NCI-H2196 treated with DMSO at 0.1 percent for 48 hours (cell line): ENCODE results near the gene MRPL23.

Experiments used
- DNase-seq: peaks from one replicate; lab custom pipeline; 2025; ENCODE audit not compliant: unreplicated experiment; lab: John Stamatoyannopoulos, UW

MRPL23 gene

DNA sequence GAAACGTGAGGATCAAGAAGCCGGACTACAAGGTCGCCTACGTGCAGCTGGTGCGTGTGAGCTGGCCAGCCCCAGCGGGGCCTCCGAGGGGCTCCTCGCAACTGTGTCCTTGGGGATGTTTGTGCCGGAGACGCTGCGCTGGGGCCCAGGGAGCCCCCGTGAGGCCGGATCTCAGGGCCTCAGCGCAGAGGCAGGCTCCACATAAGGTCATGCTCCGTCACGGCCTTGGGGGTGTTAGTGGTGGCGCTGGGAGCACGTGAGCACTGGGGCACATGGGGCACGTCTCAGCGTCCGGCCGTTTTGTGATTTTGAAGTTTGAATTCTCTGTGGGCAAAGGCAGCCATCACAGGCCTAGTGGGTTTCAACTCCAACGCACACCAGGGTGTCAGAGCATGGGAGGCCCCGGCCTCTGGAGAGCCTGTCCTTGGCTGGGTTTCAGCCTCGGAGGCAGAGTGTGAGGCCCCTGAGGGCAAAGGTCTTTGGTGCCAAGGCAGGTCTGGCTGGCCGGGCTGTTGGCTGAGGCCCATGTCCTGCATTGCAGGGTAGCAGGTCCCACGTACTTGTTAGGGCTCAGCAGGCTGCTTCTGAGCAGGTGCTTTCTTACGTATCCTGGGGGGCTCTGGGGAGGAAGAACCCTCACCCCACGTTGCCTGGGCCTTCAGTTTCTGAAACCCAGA, 5.8 kb downstream of the MRPL23 start:
- DNase-seq, result no peak

DNA sequence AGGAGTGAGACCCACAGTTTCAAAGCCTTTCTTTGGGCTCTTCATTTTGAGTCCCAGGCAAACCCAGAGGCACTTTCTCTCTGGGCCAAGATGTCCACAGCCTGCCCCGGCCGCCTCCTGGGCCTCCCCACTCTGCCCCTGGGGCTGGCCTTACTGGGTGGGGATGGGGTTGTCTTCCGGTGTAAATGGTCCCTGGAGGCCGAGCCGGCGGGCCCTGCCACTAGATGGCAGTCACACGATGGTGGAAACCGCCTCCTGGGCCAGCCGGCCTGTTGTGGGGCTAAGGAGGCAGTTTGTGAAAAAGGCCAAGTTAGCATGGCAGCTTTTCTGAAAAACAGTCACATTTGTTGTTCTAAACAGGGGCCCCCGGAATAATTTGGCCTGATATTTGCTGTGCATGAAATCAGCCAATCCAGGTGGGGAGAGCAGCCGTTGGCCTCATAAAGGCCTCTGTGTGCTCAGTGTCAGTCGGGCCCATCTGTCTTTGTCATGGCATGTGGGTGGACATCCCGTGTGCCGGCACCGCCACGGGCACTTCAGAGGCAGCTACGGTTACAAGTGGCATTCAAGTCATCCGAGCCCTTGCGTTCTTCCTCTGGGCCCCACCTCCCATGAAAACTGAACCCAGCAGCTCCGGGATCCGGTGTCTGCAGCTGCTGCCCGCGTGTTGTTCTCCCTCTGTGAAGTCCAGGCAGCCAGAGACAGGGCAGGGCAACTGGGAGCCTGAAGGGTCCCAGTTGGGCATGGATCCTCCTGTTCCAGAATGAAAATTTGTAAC, 6.5 kb downstream of the MRPL23 start:
- DNase-seq, result no peak

GRCh38 chr11:1958367-1958766, 11.2 kb downstream of the MRPL23 start:
- no peak for DNase-seq

GRCh38 chr11:1959786-1960185, 12.7 kb downstream of the MRPL23 start:
- DNase-seq, result no peak

DNA sequence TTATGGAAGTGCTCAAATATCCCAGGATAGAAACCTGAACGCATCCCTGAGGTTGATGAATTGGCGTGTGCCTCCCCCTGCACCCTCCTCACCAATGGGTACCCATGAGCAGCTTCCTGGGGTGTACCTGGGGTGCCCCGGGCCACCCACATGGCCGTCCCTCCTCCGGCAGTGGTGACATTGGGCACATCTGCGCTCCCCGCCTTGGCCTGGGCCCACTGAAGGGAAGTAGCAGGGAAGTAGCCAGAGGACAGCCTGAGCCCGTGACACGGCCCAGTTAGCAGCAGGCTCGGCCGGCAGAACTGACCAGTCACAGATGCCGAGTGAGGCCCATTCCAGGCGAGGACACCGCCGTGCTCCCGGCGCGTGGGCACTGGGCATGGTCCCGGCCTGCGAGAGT, 16.7 kb downstream of the MRPL23 start:
- no peak for DNase-seq

GRCh38 chr11:1964348-1964747, 17.2 kb downstream of the MRPL23 start:
- DNase-seq, result no peak

- DNase-seq, result no peak
Measured at GRCh38 chr11:1964955-1965354, 17.8 kb downstream of the MRPL23 start.

GRCh38 chr11:1966531-1966930, 19.4 kb downstream of the MRPL23 start:
- no peak for DNase-seq

- DNase-seq, result no peak
Measured at GRCh38 chr11:1967641-1968225, 20.6 kb downstream of the MRPL23 start.

DNA sequence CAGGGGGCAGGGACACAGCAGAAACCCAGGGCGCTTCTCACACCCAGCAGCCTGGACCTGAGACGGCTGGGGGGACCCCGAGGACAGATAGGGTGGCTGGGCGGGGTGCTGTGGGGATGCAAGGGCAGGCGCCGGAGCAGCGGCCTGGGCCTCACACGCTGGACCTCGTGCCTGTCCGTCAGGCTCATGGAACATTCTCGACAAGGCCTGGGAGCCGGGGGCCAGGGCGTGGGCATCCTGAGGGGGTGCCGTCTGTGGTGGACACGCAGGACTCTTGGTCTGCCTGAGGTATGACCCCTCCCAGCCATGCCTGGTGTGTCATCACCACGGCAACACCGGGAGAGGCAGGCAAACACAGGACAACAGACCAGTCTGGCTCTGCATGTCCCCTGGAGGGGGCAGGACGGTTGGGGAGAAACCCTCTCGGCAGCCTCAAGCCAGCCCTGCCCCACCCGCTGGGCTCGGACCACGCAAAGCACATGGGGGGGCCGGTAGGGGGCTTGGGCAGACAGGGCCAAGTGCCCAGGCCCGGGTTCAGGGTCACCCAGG, 21.4 kb downstream of the MRPL23 start:
- no peak for DNase-seq

DNA sequence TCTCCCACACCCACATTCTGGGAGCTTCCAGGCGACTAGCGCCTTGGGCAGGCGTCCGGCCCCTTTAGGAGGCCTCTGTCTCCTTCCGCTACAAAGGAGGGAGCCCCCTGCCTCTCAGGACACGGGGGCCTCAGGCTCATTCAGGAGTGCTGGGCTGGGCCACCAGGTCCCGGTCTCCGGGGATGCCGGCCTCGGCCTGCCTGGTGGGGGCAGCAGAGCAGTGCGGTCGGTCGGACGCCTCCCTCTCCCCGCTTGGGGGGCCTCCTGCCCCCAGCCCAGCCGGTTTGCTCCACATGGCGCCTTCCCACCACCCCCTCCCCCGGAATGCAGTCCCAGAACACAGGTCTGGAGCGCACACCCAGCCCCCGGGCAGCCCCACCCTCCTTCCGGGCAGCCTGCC, 21.9 kb downstream of the MRPL23 start:
- DNase-seq, result no peak

DNA sequence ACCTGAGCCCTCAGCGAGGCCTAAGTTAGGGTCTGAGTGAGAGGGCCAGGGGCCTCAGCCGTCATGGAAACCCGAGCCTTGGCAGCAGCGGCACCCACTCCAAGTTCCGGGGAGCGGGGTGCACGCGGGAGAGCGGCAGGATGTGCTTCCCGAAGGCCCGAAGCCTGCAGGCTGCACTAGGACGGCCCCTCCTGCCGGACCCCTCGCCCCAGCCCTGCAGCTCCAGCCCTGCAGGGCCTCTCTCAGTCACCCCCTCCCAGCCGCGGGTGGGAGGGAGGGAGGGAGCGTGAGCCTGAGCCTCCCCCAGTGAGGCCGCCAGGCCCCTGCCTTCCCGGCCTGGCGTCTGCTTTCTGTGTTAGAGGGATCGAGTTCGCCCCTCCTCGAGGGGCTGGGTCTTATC, 22.6 kb downstream of the MRPL23 start:
- DNase-seq, result no peak

DNA sequence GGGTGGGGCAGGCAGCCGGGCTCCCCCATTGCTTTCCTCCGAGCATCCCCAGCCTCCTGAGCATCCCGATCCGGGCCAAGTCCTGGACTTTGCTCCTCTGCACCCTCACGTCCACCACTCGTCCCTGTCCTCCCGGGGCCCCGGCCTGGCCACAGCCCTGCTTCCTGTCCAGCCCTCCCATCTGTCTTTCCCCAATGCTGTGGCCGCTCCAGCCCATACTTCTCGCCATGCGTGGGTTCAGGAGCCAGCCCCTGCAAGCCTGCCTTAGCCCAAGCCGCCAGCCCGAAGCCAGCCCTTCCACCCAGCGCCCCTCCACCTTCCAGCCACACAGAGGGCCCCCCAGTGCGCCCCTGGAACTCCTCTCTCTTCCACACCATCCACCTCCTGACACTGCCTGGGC, 23.8 kb downstream of the MRPL23 start:
- no peak for DNase-seq

- no peak for DNase-seq
Measured at GRCh38 chr11:1975185-1975584, 28.1 kb downstream of the MRPL23 start.

DNA sequence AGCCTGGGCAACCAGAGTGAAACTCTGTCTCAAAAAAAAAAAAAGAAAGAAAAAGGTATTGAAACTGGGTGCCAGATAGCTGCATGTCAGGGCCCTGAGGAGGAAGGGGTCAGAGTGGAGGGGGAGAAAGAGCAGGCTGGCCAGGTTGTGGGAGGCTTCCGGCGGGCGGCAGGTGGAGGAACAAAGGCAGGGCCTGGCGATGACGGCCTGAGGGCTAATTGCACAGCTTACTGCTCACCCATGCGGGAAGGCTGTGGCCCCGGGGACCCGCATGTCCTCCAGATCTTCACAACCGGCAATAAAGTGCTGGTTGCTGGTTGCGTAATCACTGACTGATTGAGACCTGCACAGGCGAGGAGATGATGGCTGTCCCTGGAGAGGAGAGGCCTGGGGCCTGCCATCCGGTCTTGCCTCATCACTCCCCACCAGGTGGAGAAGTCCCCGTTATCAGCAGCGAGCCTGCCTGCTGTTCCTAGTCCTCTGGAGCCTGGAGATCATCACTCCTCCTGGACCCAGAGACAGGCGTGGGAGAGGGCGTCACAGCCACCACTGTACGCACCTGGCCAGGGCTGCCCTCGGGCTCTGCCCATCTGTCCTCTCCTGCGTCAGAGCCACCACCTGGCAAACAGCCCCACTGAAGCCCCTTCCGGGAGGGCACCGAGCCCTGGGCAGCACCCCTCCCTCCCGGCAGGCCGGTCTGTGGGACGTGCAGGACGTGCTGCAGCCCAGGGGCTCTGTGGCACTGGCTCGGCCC, 31.8 kb downstream of the MRPL23 start:
- no peak for DNase-seq

DNA sequence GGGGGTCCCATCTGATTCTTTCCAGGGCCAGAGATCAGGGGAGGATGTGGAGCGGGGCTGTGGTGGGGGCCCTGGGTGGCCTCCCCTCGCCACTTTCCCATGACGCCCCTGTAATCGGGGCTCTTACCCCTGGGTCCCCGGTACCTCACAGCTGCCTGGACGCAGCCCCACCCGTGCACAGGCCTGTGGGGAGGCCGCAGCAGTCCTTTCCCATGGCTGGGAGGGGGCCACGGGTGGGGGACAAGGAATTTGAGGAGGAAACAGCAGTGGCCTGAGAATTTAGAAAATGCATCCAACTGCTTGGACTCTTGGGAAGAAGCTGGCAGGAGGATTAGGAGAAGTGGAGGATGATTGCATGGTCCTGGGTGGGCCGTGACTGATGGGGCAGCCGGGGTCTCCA, 32.5 kb downstream of the MRPL23 start:
- DNase-seq, result no peak

GRCh38 chr11:1982873-1983600, 35.9 kb downstream of the MRPL23 start:
- no peak for DNase-seq

DNA sequence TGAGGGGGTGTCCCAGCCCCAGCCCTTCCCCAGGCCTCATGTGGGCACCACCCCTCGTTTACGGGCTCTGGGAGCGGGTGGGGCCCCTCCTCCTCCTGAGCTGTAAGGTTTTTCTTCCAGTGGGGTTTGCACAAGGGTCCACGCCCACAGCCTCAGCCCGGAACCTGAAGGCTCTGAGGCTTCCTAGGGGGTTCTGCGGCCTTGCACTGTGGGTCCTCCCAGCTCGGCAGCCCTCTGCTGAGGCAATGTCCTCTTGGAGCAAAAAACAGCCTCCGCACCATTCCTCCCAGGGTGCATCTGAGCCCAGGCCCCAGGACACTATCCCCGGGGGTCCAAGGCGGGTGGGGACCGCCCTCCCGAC, 36.4 kb downstream of the MRPL23 start:
- DNase-seq, result no peak

DNA sequence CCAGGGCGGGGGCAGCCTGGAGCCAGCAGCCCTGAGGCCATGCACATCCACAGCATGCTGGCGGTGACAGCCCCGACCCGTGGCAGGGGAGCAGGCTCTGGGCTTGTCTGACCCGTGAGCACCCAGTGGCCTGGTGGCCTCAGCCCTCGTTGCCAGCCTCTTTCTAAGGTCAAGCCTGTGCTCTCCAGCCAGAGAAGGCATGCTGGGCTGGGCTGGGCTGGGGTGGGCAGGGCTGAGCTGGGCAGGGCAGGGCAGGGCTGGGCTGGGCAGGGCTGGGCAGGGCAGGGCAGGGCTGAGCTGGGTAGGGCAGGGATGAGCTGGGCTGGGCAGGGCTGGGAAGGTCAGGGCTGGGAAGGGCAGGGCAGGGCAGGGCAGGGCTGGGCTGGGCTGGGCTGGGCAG, 39.9 kb downstream of the MRPL23 start:
- DNase-seq, result no peak

DNA sequence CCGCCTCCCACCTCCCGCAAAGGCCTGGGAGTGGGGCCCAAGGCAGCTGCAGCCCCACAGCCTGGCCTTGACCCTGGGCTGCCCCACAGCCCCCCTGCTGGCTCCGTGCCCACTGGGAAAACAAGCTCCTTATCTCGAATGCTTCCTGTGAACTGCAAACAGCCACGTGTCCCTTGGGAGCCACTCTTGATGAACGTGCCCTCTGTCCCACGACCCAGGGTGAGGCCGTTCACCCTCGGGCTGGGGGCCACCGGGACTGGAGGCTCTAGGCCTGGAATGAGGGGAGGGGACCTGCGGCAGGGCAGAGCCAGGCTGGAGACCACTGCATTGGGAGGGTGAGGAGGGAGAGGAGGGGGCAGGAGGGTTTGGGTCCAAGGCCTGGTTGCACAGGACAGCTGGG, 41.0 kb downstream of the MRPL23 start:
- DNase-seq, result no peak
